ENCODE measurements around the gene COL4A4.

COL4A4 gene

DNA sequence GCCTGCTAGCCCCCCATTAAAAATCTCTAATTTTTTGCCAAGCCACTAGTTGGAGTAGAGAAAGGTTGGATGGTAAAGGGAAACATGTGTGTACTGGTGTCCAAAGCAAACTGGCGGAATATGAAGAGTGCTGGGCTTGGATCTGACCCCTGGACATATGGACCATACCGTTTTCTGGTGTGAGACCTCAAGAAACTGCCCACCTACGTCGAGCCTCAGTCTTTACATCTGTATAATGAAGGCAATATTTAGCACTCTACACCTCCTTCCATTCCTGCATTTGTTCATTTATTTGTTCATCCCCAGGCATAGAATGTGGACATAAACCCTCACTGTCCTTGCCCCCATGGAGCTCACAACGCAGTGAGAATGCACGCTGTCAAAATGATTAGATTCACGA is 185.7 kb downstream of the COL4A4 start:
- DNase-seq: no peak

DNA sequence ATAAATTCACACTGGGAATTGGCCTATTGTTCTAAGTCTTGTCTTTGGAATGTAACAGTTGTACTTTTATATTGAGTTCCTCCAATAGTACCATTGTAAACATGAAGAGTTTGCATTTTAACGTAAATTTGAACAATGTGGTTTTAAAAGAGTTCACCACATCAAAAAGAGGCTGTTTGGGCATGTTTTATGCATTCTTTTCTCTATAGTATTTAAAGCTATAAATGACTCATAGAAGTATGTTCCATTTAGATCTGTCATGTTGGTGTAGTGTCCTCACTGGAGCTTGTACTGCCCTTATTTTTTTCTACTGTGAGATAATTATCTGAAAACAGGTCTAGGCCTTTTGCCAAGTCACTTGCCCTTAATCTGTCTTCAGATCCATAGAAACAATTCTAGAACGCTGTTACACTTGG is 186.2 kb downstream of the COL4A4 start:
- DNase-seq: no peak

DNA sequence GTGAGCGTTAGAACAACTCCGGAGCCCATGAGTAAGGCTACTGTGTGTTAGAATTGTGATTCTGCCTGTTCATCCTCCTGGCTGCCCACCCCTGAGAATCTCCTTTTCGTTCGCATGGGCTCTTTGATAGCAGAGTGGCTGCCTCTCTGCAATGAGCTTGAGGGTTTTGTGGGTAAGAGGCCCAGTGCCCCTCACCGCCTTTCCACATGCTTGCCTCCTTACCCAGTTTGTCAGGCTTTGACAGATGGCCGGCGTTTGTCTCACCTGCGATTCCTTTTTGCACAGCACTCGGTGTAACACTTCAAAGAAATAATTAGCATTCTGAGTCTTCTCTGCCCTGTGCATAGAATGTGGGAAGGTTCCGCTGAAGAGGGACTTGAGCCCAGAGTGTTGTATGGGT is 190.2 kb downstream of the COL4A4 start:
- no peak for DNase-seq

DNA sequence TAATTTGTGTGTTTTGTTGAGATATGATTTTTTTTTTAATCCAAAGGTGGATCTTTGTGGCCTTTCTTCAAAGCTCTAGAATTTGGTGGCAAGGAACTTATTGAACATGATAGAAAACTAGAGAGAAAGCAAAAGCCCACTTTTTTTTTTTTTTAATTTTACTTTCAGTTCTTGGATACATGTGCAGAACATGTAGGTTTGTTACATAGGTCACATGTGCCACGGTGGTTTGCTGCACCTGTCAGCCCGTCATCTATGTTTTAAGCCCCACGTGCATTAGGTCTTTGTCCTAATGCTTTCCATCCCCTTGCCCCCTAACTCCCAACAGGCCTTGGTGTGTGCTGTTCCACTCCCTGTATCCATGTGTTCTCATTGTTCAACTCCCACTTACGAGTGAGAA is 192.2 kb downstream of the COL4A4 start:
- no peak for DNase-seq

- DNase-seq: no peak
Measured at GRCh38 chr2:226971084-226971483, 192.9 kb downstream of the COL4A4 start.

DNA sequence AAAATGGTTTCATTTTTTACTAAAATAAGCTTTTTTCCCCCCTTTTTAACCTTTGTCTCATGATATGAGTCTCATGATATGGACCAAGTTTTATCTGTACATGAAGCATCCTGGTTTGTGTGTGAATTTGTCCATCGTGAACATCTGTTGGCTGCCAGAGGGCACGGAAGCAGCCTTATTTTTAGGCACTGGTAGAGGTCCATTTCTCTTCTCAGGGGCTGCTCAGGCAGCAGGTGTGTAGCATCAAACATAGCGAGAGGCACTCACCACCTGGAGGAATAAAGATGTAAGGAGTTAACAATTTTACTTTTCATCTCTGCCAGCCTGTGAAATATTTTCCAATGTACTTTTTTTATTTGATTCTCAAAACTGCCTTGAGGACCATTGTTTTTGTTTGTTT is 193.6 kb downstream of the COL4A4 start:
- DNase-seq: no peak

DNA sequence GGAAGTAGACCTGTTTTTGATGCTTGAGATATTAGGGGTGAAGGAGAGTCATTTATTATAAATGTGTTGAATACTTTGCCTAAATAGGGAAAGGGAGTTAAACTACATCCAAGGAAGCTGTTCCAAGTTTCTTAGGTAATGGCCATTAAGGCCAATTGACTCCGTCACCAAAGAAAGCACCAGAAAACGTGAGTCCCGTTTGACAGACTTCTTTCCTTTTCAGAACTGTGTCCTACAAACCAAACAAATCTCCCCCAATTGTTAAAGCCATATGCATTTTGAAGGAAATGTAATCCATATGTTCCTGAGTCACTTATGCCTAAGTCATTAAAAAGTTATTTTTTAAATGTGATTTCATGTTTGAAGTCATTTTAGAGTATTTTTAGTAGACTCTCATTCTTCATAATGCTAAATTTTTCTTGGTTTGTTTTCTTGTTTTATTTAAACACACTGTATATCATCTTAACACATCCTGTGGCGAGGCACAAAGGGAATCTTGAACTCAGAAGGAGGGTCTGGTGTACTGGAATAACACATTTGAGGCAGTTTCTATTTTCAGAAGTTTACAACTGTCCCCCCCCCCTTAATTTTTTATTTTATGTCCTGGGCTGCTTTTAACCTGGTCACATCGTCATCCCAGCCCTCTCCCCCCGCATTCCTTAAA is 194.5 kb downstream of the COL4A4 start:
- DNase-seq: no peak

- DNase-seq: no peak
Measured at GRCh38 chr2:226965376-226965775, 198.6 kb downstream of the COL4A4 start.

DNA sequence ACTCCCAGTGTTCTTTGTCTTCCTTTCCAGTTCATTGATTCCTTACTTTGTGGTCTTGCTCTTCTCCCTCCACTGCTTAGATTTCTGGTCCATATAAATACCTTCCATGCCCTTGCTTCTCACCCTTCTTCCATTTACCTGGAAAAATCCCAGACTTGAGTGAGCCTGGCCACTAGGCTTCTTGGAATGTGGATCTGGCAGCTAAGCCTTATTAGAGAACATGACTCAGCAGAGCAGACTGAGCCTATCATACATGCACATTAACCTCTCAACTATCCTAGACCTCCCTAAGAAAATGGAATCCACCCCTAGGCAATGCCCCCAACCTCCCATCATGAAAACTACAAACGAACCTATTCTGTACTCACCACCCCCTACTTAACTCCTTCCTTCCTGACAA is 200.5 kb downstream of the COL4A4 start:
- no peak for DNase-seq

DNA sequence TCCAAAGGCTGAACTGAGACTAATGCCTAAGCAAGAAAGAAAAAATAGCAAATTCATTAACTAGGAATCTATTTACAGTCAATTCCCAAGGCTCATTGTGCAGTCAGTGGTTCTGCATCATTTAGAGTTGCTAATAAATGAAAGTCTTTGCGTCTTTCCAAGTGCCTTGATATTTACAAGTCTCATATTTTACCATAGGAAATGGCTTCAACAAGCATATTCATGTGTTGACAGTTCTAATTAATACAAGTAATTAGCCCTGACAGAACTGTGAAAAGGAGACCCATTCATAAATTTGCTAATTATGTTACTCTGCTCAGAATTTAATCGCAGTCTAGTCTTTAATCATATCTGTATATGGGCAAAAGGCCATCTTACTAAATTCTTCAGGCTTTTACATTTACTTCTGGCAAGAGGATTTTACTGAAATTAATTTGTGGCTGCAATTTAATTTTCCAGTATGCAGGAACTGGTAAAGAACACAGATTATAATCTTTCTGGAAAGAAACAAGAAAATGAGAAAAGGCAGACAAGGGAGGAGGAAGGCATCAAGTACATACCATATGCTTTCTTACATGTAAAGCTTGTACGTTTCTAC is 201.7 kb downstream of the COL4A4 start:
- DNase-seq: no peak

DNA sequence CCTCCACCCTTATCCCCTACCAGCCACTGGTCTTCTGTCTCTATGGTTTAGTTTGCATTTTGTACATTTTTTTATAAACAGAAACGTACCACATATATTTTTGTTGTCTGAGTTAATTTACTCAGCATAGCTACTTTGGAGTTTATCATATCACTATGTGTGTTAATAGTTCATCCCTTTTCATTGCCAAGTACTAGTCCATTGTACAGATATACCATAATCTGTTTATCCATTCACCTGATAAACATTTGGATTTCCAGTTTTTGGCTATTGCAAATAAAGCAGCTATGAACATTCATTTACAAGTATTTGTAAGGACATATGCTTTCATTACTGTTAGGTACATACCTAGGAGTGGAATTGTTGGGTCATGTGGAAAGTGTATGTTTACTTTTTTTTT is 204.6 kb downstream of the COL4A4 start:
- no peak for DNase-seq

DNA sequence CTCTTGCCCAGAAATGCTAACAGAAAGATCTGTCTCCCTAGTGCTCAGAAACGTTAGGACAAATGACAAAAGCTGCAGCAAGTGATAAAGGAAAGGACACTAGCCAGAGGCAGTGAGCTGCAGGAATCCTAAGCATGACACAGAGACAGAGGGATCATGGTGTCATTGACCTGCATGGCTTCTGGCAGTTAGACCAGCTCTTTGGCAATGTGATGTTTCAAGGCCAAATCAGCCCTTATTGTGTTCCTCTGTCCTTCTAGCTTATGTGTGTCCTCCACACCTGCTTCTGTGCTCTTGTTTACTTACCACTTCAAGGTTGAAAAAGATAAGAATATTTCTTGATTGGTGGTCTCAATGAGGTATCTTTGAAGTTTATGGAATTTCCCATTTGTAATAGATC is 207.3 kb downstream of the COL4A4 start:
- no peak for DNase-seq

DNA sequence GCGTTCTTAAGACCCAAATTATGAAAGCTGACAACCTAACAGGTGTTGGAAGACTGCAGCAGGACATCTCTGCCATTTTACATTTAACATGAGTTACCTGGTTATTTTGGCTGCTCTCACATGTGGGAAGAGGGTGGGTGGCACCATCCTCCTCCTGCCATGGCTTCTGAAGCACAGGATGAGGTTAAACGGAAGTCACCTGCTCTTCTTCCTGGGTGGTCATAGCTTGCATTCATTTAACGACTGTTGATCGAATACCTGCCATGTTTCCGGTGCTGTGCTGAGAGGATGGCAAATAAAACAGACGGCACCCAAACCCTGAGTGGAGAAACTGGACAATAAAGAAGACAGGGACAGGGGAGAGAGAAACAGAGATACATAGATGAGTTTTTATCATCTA is 210.2 kb downstream of the COL4A4 start:
- no peak for DNase-seq

DNA sequence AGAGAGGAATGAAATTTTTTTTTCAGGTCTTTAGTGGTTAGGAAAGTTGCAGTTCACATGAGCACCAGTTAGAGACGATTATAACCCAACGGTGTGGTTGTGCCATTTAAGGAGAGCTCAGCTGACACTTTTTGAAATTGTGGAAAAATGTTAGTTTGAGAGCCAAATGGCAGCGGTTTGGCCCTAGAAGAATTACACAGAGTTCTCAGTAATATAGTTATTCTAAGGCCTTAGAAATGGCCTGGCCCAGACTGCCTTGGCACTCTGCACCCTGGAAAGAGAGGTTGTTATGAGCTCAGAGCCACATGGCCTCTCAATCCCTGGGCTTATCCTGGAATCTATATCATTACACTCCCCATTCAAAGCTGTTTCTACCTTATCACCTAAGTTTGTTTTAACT is 210.8 kb downstream of the COL4A4 start:
- no peak for DNase-seq
